Activated T-cell treated with anti-CD3 and anti-CD28 coated beads for 24 hours (primary cell): Measurements from ENCODE around the gene AVPR1A.
"Not testable (repeated sequence)": the region's sequence is repeated elsewhere in the genome, so short reads cannot be mapped to it uniquely, and the experiment has no call there.

Experiments used
- DNase-seq: peaks from one replicate; pipeline ENCODE4 v3.0.0-alpha.2; 2020; ENCODE audit warnings: low read depth

AVPR1A gene

DNA sequence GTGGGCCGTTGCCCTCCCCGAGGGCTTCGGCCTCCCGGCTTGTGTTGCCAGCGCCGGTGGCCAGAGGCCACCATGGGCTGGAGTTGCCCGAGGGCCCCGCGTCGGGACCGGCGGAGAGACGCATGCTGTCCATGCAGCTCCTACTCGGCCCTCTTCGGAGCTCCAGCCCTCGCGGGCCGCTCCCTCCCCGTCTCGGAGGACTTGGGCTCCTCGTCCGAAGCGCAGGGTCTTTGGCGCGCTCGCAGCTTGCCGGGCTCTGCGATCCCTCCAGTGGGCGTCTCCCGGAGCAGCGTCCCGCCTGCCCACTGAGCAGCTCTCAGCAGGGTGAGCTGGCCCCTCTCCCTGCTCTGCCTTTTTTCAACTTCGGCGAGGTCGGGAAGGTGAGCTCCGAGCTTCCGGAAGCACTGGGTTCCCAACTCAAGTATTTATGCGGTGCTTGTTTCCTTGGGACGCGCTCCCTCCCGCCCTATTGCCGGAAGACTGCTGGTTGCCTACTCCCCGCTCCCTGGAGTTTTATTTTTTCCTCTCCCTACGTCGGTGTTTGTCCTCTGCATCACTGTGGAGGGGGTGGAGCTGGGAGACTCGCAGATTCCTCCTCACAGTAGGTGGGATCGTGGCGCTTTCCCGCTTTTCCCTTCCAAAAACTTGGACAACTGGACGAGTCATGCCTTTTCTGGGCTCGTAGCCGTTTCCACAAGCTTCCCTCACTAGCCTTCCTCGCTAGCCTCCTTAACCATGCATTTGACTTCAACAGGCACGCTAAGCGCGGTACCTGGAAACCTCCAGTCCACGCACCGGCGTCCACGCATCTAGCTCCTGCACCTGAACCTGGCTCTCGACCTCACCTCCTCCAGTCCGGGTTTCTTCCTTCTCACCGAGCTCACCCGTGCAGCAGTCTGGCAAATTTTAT lies at the start of gene AVPR1A:
Gene AVPR1A, minus strand, starts transcription at position 489 of the 910 bp plus-strand sequence. Its CDS starts 365 bp downstream, at position 124.
- DNase-seq = no peak

DNA sequence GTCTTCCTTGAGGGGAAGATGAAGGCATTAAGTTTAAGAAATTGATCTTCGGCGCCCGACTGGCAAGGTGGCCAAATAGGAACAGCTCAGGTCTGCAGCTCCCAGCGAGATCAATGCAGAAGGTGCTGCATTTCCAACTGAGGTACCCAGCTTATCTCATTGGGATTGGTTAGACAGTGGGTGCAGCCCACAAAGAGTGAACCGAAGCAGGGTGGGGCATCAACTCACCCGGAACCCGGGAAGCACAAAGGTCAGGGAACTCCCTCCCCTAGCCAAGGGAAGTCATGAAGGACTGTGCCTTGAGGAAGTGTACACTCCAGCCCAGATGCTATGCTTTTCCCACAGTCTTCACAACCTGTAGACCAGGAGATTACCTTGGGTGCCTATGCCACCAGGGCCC lies 45.2 kb upstream of the AVPR1A start:
- no peak for DNase-seq

DNA sequence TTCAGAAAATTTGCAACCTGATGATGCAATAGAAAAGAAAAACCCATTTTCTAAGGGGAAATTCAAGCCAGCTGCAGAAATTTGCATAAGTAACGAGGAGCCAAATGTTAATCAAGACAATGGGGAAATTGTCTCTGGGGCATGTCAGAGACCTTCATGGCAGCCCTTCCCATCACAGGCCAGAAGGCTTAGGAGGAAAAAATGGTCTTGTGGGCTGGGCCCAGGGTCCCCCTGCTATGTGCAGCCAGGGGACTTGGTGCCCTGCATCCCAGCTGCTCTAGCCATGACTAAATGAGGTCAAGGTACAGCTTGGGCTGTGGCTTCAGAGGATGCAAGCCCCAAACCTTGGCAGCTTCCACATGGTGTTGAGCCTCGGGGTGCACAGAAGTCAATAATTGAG lies 28.2 kb upstream of the AVPR1A start:
- DNase-seq = no peak

DNA sequence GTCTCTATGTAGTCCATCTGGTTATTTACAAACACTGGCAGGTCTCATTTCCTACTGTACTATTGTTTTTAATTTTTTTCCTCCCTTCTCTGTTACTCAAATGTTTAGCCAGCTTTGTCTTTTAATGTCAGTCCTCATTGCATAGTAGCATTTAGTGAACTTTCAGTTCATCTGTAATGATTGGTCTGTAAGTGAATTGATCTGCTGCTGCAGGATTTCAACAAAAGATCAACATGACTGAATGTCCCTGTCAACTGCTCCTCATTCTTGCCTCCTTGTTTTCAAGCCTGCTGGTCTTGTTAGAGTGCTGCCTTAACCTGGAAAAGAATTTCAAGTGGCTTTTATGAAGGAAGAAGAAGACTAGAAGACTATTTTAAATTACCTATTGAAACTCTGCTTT lies 19.3 kb upstream of the AVPR1A start:
- DNase-seq = no peak

DNA sequence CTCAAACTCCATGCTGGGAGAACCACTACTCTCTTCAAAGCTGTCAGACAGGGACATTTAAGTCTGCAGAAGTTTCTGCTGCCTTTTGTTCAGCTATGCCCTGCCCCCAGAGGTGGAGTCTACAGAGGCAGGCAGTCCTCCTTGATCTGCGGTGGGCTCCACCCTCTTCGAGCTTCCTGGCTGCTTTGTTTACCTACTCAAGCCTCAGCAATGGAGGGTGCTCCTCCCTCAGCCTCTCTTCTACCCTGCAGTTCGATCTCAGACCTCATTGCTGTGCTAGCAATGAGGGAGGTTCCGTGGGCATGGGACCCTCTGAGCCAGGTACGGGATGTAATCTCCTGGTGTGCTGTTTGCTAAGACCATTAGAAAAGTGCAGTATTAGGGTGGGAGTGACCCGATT lies 16.7 kb upstream of the AVPR1A start:
- not testable (repeated sequence) for DNase-seq

DNA sequence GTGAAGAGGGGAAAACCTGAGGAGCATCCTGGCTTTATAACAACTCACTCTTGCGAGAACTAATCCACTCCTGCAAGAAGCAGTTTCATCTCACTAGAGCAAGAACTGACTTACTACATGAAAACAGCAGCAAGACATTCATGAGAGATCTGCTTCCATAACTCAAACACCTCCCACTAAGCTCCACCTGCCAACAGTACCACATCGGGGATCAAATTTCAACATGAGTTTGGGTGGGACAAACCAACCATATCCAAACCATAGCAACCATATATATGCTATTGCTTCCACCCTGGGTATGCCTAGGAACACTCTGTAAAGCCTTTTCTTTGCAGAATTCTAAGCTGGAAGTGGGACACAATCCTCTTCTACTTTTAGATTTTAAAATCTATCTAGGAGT lies 13.9 kb upstream of the AVPR1A start:
- no peak for DNase-seq

DNA sequence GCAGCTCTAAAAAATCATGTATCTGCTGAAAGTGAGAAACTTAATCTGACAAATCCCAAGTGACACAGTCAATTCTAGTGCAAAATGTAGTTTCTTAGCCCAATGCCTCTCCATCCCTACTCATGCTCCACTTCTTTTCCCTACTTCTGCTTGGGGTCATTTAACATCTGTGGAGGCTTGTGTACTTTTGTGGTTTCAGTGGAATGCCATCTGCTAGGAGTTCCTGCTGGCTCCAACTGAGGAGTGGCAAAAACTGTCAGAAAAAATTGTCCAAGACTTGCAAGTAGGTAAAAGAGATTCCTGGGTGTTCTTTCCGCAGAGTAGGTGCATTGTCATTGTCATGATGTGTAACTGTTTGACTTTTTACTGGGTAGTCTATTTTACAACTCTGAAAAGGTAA lies 12.5 kb upstream of the AVPR1A start:
- DNase-seq = no peak

DNA sequence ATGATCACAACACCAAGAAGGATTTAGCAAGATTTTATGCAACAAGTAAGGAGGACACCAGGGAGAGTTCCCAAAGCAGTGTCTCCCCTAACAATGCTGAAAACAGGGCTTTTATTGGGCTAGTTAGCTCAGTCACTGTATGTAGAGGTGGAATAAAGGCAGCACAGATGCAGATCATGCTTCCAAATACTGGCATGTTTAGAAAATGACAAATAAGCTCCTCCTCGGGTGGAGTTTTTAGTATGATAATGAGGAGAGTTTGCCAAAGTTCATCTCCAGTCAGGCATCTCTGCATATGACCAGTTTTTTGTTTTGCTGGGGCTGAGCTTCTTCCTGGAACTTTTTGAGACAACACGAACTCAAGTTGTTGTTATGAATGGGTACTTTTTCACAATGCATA lies 4.4 kb upstream of the AVPR1A start:
- no peak for DNase-seq

DNA sequence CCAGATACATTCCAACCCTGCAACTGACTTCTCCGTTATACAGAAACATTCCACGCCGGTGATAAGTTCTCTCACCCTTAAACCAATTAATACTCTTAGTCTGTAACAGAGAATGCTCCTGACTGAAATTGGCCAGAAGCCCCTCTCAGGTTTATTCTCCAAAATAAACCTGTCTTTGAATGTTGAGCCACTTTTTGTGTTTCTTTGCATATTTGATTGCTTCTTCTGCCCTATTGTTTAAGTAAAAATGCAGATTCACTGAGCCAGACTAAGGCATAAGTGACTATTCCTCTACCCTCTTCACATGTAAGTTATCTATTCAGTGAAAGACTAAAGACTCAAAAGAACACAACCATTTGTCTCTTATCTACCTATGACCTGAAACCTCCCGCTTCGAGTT lies 3.6 kb upstream of the AVPR1A start:
- DNase-seq = no peak

DNA sequence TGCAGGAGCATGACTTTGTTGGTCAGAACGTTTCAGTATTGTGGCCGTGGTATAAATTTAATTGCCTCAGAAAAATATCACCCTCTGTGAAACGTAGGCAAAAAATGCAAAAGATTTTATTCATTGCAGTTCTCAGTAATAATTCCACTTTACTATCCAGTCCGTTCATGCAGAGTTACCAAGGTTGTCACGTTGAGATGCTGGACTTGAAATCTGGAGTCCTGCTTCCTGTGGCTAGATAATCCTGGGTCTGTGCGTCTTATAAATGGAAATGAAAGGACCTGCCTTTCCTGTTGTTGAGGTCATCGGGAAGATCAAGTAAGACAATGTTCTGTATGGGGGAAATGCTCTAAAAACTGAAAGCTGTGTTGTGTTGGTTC lies 1.3 kb upstream of the AVPR1A start:
- no peak for DNase-seq

DNA sequence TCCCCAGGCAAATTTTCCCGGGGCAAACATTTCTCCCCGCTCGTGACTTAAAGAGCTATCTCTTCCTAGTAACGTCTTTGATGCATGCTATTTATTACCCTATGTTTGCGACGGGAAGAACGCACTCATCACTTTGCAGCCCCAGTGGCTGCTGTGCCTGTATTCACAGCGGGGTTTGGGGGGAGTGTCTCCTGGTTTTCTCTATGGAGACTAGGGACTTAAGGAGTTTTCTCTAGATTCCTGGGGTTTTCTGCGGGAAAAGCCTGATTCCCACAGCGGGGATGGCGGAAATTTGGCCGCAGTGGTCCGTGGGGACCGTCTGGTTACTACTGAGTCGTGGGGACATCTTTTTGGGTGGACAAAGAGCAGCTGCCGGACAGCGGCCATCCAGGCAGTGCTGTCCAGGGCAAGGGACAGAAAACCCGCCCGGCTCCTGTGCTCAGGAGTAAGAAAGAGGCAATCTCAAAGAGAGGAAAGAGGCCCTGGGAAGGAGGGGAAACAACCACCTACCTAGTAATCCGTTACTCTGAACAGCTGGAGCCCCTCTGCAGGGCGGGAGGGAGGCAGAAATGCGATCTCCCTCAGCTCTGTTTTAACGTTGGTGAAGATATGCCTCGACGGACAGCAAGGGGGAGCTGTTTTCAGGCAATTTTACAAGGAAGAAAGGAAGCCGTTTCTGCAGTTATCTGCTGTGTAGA lies 771 bp upstream of the AVPR1A start:
- no peak for DNase-seq

DNA sequence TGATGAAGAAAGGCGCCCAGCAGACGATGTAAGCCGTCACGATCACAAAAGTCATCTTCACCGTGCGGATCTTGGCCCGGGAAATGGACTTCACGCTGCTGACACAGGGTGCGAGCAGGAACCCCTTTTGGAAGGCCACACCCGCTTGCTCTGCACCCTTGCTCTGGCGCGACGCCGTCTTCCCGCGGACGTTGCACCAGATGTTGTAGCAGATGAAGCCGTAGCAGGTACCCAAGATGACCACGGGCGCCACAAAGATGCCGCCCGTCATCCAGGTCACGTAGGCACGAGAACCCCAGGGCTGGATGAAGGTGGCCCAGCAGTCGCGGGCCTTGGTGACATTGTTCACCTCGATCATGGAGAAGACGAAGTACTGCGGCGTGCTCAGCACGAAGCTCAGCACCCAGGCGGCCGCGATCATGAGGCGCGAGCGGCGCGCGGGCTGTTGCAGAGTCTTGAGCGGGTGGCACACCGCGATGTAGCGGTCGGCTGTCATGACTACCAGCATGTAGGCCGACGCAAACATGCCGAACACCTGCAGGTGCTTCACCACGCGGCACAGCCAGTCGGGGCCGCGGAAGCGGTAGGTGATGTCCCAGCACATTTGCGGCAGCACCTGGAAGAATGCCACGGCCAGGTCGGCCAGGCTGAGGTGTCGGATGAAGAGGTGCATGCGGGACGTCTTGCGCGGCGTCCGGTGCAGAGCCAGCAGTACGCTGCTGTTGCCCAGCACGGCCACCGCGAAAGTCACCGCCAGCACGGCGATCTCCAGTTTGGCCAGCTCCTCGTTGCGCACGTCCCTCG lies 890 bp downstream of the AVPR1A start:
- DNase-seq = no peak

DNA sequence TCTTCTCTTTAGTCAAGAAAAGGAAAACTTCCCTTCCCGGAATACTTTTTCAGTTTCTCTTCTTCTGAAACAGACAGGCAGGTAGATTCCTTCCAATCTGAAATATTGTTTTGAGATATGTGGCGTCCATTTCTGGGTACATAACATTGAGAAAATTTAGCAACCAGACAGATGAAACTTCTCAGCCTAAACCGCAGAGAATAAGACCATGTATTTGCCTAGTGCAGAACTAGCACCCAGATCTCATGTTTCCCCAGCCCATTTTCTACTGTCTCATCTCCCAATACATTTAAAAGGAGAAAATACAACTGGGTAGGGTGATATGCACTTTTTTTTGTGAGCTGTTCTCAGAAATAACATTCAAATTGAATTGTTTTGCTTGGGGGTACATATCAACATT lies 6.4 kb downstream of the AVPR1A start:
- DNase-seq = no peak

DNA sequence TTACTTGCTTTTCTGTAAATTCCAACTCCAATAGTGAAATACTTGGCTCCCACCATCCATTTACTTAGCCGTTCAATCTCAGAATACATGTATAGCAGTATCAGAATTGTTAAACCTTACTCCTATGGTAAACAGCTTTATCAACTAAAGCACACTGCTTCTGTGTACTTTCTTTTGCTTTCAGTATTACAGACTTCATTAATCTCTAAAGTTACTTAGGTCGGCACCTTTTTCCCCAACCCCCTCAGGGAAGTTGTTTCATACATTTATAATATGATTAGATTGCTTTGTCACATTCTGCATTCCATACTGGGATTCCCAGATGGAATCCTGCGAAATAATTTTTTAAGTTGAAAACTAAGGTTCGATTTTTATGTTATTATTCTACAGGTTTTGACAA lies 12.5 kb downstream of the AVPR1A start:
- DNase-seq = no peak

DNA sequence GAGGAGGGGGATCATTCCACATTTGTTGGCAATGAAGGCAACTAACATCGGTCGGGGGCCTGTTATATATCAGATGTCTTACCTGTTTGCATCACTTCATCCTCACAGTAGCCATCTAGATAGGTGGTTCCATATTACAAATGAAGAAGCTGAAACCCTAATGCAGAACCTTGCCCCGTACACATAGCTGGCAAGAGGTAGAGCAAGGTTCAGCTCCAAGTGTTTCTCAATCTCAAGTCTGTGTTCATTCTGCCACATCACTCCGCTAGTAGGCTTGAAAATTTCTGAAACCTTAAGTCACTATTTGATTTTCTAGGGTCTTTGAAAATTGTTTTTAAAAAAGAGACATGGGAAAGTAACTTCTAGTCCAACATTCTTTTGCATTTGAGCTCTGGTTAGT lies 17.0 kb downstream of the AVPR1A start:
- DNase-seq = no peak

DNA sequence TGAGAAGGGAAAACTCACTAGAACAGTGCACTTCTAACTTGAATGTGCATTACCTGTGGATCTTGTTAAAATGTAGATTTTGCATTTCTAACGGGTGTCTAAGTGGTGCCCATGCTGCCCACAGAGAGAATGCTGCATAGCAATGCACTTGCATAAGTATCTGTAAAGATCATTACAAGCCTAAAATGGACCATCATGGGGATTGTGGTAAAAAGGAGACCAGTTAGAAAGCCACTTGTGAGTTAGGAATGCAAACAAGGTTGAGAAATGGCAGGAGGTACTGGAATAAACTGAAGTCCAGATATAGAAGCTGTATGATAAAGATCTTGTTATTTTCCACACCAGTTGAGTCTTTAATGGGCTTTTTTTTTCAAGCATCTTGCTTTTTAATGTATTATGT lies 18.8 kb downstream of the AVPR1A start:
- no peak for DNase-seq

DNA sequence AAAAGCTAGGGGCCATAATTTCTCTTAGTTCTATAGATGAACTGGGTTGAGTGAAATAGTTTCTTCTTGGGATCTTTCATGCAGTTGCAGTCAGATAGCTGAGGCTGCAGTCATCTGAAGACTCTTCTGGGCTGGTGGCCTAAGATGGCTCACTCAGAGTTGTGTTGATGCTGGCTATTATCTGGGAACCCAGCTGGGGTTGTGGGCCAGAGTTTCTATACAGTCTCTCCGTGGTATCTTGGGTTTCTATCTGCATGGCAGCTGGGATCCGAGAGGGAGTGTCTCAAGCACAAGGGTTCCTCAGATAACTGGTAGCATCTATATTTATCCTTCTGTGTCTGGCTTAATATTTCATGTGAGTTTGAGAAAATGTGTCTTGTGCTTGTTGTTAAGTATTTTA lies 21.1 kb downstream of the AVPR1A start:
- DNase-seq = no peak

DNA sequence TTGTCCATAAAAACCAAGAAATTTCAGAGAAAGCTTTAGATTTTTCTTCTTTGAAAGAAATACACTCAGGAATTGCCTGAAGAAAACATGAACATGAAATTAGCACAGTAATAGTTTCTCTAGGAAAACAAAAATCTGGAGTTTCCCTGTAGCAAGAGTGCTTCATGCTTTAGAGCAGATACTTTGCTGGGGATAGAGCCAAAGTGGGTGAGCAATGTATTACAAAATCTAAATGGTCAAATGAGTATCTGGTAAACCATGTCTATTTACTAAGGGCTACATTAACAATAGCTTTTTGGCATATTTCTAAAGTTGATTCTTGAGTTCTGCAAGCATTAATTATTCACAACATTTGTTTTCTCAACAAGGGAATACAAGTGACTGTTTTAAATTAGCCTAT lies 26.2 kb downstream of the AVPR1A start:
- no peak for DNase-seq

DNA sequence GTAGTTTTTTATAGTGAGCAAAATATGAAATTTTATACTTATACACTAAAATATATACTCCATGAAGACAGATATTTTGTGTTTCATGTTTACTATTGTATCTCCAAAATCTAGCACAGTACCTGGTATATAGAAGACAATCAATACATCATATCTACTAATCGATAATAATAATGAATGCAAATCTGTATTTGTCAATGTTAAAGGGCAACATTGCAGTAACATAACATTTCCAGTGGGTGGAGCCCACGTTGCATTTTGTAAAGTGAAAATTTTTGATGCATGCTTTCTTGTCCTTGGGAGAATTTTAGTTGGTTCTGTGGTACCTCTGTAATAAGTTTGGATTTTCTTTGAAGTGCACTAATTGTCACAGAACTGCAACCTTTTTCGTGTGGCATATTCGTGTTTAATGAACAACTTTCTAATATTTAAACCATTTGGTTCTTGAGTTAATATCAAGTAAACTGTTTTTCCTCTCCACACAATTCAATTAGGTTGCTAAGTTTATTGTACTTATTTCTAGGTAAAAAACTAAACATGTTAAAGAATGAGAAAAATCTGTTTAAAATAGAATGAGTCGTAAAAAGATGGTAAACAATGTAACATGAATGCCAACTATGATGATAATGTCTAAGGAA lies 47.4 kb downstream of the AVPR1A start:
- DNase-seq = no peak

DNA sequence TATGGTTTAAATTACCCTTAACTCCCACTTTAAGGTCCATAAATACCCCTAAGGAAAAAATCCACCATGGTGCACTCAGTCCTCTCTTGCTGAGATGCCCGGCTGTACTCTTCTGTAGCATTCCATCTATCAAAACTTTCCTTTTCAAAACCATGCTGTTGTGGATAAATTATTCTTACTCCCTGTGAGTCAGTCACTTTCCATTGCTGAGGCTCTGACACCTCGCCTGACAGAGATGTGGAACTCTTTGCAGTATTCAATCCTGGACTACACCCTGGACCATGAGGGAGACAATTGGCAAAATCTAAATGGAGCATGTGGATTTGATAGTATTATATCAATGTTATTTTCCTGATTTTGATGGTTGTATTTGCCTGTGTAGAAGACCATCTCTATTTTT lies 49.1 kb downstream of the AVPR1A start:
- DNase-seq = no peak

DNA sequence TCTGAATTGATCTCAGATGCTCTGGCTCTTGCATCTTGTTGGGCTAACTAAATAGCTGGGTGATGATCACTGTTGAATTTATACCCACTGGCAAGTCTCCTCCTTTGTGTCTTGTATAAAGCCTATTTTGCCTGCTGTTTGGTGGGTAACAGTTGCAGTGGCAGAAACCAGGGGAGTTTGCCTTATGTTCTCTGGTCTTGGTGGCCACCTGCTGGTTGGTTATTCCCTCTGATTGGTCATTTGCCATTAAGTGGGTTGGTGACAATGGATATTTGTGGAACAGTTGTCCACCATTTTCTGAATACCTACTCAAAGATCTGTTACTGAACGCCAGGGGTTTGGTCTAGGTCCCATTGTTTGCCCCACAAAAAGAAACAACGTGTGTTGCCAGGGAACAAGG lies 52.1 kb downstream of the AVPR1A start:
- no peak for DNase-seq

DNA sequence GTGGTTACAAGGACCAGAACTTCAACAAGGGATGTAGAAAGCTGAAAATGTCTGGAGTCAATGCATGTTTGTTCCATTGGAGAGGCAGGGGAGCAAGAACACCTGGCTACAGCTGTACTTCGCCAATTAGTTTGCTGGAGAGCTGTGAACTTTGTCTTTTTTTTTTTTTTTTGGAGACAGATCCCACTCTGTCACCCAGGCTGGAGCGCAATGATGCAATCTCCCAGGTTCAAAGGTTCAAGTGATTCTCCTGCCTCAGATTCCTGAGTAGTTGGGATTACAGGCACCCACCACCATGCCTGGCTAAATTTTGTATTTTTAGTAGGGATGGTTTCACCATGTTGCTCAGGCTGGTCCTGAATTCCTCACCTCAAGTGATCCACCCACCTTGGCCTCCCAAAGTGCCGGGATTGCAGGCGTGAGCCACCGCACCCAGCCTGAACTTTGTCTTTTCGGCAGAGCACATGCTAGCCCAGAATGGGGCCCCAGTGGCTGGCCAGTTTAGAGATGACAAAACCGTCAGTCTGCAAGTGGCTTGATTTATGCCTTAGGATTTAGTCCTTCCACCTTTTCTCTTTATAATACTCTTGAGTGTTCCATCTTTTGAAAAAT lies 55.5 kb downstream of the AVPR1A start:
- no peak for DNase-seq
